Measurements from ENCODE around the gene BLOC1S3.

BLOC1S3 gene

GRCh38 chr19:45184115-45184514 lies 5.5 kb downstream of the BLOC1S3 start:
- no peaks in the 10 kb centered on the region for H3K9me3 ChIP-seq (ENCODE audit: control insufficient read depth in 2 of 2, low read length in 2 of 2)
- H3K9ac ChIP-seq (ENCODE audit: low read depth in 1 of 2, low read length in 2 of 2): no peak overlapping the region
- no peak overlapping the region for H3K4me3 ChIP-seq (ENCODE audit: low read length in 2 of 2)
- peaks cover 8 to 18% of the 10 kb centered on the region in 2 donors for H3K4me1 ChIP-seq (ENCODE audit: control insufficient read depth in 2 of 2, insufficient read depth in 2 of 2, low read length in 2 of 2)
- H3K27ac ChIP-seq (ENCODE audit: low read depth in 2 of 2, low read length in 2 of 2): no peak overlapping the region
- H3K36me3 ChIP-seq (ENCODE audit: control insufficient read depth in 2 of 2, insufficient read depth in 2 of 2, low read length in 2 of 2): peaks cover 0 to 8% of the 10 kb centered on the region in 2 donors
- no peaks in the 10 kb centered on the region for H3K27me3 ChIP-seq (ENCODE audit: control insufficient read depth in 2 of 2, insufficient read depth in 2 of 2, low read length in 2 of 2)

- H3K9ac ChIP-seq (ENCODE audit: low read depth in 1 of 2, low read length in 2 of 2): no peak overlapping the region
- no peaks in the 10 kb centered on the region for H3K9me3 ChIP-seq (ENCODE audit: control insufficient read depth in 2 of 2, low read length in 2 of 2)
- H3K4me1 ChIP-seq (ENCODE audit: control insufficient read depth in 2 of 2, insufficient read depth in 2 of 2, low read length in 2 of 2): no peaks in the 10 kb centered on the region
- H3K4me3 ChIP-seq (ENCODE audit: low read length in 2 of 2): no peak overlapping the region
- H3K27ac ChIP-seq (ENCODE audit: low read depth in 2 of 2, low read length in 2 of 2): no peak overlapping the region
- H3K36me3 ChIP-seq (ENCODE audit: control insufficient read depth in 2 of 2, insufficient read depth in 2 of 2, low read length in 2 of 2): no peaks in the 10 kb centered on the region
- no peaks in the 10 kb centered on the region for H3K27me3 ChIP-seq (ENCODE audit: control insufficient read depth in 2 of 2, insufficient read depth in 2 of 2, low read length in 2 of 2)
Observed at GRCh38 chr19:45186509-45187334, 8.1 kb downstream of the BLOC1S3 start.

GRCh38 chr19:45187421-45188100 lies 9.0 kb downstream of the BLOC1S3 start:
- Histone ChIP-seq H3K27me3 (ENCODE audit: control insufficient read depth in 2 of 2, insufficient read depth in 2 of 2, low read length in 2 of 2) (no peaks in the 10 kb centered on the region), H3K27ac (ENCODE audit: low read depth in 2 of 2, low read length in 2 of 2) (no peak overlapping the region), H3K4me1 (ENCODE audit: control insufficient read depth in 2 of 2, insufficient read depth in 2 of 2, low read length in 2 of 2) (no peaks in the 10 kb centered on the region), H3K9me3 (ENCODE audit: control insufficient read depth in 2 of 2, low read length in 2 of 2) (no peaks in the 10 kb centered on the region), H3K36me3 (ENCODE audit: control insufficient read depth in 2 of 2, insufficient read depth in 2 of 2, low read length in 2 of 2) (no peaks in the 10 kb centered on the region), H3K9ac (ENCODE audit: low read depth in 1 of 2, low read length in 2 of 2) (no peak overlapping the region), H3K4me3 (ENCODE audit: low read length in 2 of 2) (no peak overlapping the region)

GRCh38 chr19:45189971-45190370 lies 11.4 kb downstream of the BLOC1S3 start:
- H3K36me3 ChIP-seq (ENCODE audit: control insufficient read depth in 2 of 2, insufficient read depth in 2 of 2, low read length in 2 of 2): no peaks in the 10 kb centered on the region
- H3K9ac ChIP-seq (ENCODE audit: low read depth in 1 of 2, low read length in 2 of 2): no peak overlapping the region
- no peaks in the 10 kb centered on the region for H3K27me3 ChIP-seq (ENCODE audit: control insufficient read depth in 2 of 2, insufficient read depth in 2 of 2, low read length in 2 of 2)

GRCh38 chr19:45191375-45191774 lies 12.8 kb downstream of the BLOC1S3 start:
- no peaks in the 10 kb centered on the region for H3K27me3 ChIP-seq (ENCODE audit: control insufficient read depth in 2 of 2, insufficient read depth in 2 of 2, low read length in 2 of 2)
- H3K27ac ChIP-seq (ENCODE audit: low read depth in 2 of 2, low read length in 2 of 2): no peak overlapping the region
- H3K4me3 ChIP-seq (ENCODE audit: low read length in 2 of 2): no peak overlapping the region
- H3K9ac ChIP-seq (ENCODE audit: low read depth in 1 of 2, low read length in 2 of 2): no peak overlapping the region
- no peaks in the 10 kb centered on the region for H3K36me3 ChIP-seq (ENCODE audit: control insufficient read depth in 2 of 2, insufficient read depth in 2 of 2, low read length in 2 of 2)
- no peaks in the 10 kb centered on the region for H3K4me1 ChIP-seq (ENCODE audit: control insufficient read depth in 2 of 2, insufficient read depth in 2 of 2, low read length in 2 of 2)
- no peaks in the 10 kb centered on the region for H3K9me3 ChIP-seq (ENCODE audit: control insufficient read depth in 2 of 2, low read length in 2 of 2)

More at GRCh38 chr19:45189971-45190370, 11.4 kb downstream of the BLOC1S3 start:
- no peaks in the 10 kb centered on the region for H3K9me3 ChIP-seq (ENCODE audit: control insufficient read depth in 2 of 2, low read length in 2 of 2)
- H3K4me1 ChIP-seq (ENCODE audit: control insufficient read depth in 2 of 2, insufficient read depth in 2 of 2, low read length in 2 of 2): no peaks in the 10 kb centered on the region
- no peak overlapping the region for H3K27ac ChIP-seq (ENCODE audit: low read depth in 2 of 2, low read length in 2 of 2)
- H3K4me3 ChIP-seq (ENCODE audit: low read length in 2 of 2): no peak overlapping the region

- no peaks in the 10 kb centered on the region for H3K4me1 ChIP-seq (ENCODE audit: control insufficient read depth in 2 of 2, insufficient read depth in 2 of 2, low read length in 2 of 2)
- H3K36me3 ChIP-seq (ENCODE audit: control insufficient read depth in 2 of 2, insufficient read depth in 2 of 2, low read length in 2 of 2): no peaks in the 10 kb centered on the region
Observed at GRCh38 chr19:45195764-45196163, 17.2 kb downstream of the BLOC1S3 start.

GRCh38 chr19:45200568-45200967 lies 22.0 kb downstream of the BLOC1S3 start:
- Histone ChIP-seq H3K9me3 (ENCODE audit: control insufficient read depth in 2 of 2, low read length in 2 of 2) (no peaks in the 10 kb centered on the region), H3K27ac (ENCODE audit: low read depth in 2 of 2, low read length in 2 of 2) (no peak overlapping the region), H3K4me3 (ENCODE audit: low read length in 2 of 2) (no peak overlapping the region), H3K9ac (ENCODE audit: low read depth in 1 of 2, low read length in 2 of 2) (no peak overlapping the region), H3K36me3 (ENCODE audit: control insufficient read depth in 2 of 2, insufficient read depth in 2 of 2, low read length in 2 of 2) (no peaks in the 10 kb centered on the region), H3K4me1 (ENCODE audit: control insufficient read depth in 2 of 2, insufficient read depth in 2 of 2, low read length in 2 of 2) (no peaks in the 10 kb centered on the region), H3K27me3 (ENCODE audit: control insufficient read depth in 2 of 2, insufficient read depth in 2 of 2, low read length in 2 of 2) (no peaks in the 10 kb centered on the region)

More at GRCh38 chr19:45195764-45196163, 17.2 kb downstream of the BLOC1S3 start:
- H3K27ac ChIP-seq (ENCODE audit: low read depth in 2 of 2, low read length in 2 of 2): no peak overlapping the region
- no peaks in the 10 kb centered on the region for H3K27me3 ChIP-seq (ENCODE audit: control insufficient read depth in 2 of 2, insufficient read depth in 2 of 2, low read length in 2 of 2)
- no peak overlapping the region for H3K9ac ChIP-seq (ENCODE audit: low read depth in 1 of 2, low read length in 2 of 2)
- H3K9me3 ChIP-seq (ENCODE audit: control insufficient read depth in 2 of 2, low read length in 2 of 2): no peaks in the 10 kb centered on the region
- H3K4me3 ChIP-seq (ENCODE audit: low read length in 2 of 2): no peak overlapping the region

- Histone ChIP-seq H3K9ac (ENCODE audit: low read depth in 1 of 2, low read length in 2 of 2) (no peak overlapping the region), H3K9me3 (ENCODE audit: control insufficient read depth in 2 of 2, low read length in 2 of 2) (no peaks in the 10 kb centered on the region), H3K27me3 (ENCODE audit: control insufficient read depth in 2 of 2, insufficient read depth in 2 of 2, low read length in 2 of 2) (no peaks in the 10 kb centered on the region), H3K27ac (ENCODE audit: low read depth in 2 of 2, low read length in 2 of 2) (no peak overlapping the region), H3K36me3 (ENCODE audit: control insufficient read depth in 2 of 2, insufficient read depth in 2 of 2, low read length in 2 of 2) (no peaks in the 10 kb centered on the region), H3K4me1 (ENCODE audit: control insufficient read depth in 2 of 2, insufficient read depth in 2 of 2, low read length in 2 of 2) (no peaks in the 10 kb centered on the region), H3K4me3 (ENCODE audit: low read length in 2 of 2) (no peak overlapping the region)
Observed at GRCh38 chr19:45202637-45203036, 24.1 kb downstream of the BLOC1S3 start.

GRCh38 chr19:45205810-45206209 lies 27.2 kb downstream of the BLOC1S3 start:
- no peaks in the 10 kb centered on the region for H3K36me3 ChIP-seq (ENCODE audit: control insufficient read depth in 2 of 2, insufficient read depth in 2 of 2, low read length in 2 of 2)
- H3K9me3 ChIP-seq (ENCODE audit: control insufficient read depth in 2 of 2, low read length in 2 of 2): no peaks in the 10 kb centered on the region

GRCh38 chr19:45206328-45206727 lies 27.7 kb downstream of the BLOC1S3 start:
- Histone ChIP-seq H3K27ac (ENCODE audit: low read depth in 2 of 2, low read length in 2 of 2) (no peak overlapping the region), H3K4me3 (ENCODE audit: low read length in 2 of 2) (no peak overlapping the region), H3K9me3 (ENCODE audit: control insufficient read depth in 2 of 2, low read length in 2 of 2) (no peaks in the 10 kb centered on the region), H3K4me1 (ENCODE audit: control insufficient read depth in 2 of 2, insufficient read depth in 2 of 2, low read length in 2 of 2) (no peaks in the 10 kb centered on the region), H3K9ac (ENCODE audit: low read depth in 1 of 2, low read length in 2 of 2) (no peak overlapping the region), H3K36me3 (ENCODE audit: control insufficient read depth in 2 of 2, insufficient read depth in 2 of 2, low read length in 2 of 2) (no peaks in the 10 kb centered on the region), H3K27me3 (ENCODE audit: control insufficient read depth in 2 of 2, insufficient read depth in 2 of 2, low read length in 2 of 2) (no peaks in the 10 kb centered on the region)

More at GRCh38 chr19:45205810-45206209, 27.2 kb downstream of the BLOC1S3 start:
- H3K27me3 ChIP-seq (ENCODE audit: control insufficient read depth in 2 of 2, insufficient read depth in 2 of 2, low read length in 2 of 2): no peaks in the 10 kb centered on the region
- no peak overlapping the region for H3K9ac ChIP-seq (ENCODE audit: low read depth in 1 of 2, low read length in 2 of 2)
- no peak overlapping the region for H3K4me3 ChIP-seq (ENCODE audit: low read length in 2 of 2)
- no peak overlapping the region for H3K27ac ChIP-seq (ENCODE audit: low read depth in 2 of 2, low read length in 2 of 2)
- no peaks in the 10 kb centered on the region for H3K4me1 ChIP-seq (ENCODE audit: control insufficient read depth in 2 of 2, insufficient read depth in 2 of 2, low read length in 2 of 2)
